HepG2 (cell line): ENCODE data around the gene CSNK1G1. TPM values are rescaled to one million over a fixed set of nuclear protein-coding genes. Genes with fewer than 3 reads are reported as not detected.

Experiments used
- CSRNP2 ChIP-seq: sonication (generic); formaldehyde crosslinking; conservative IDR thresholded peaks from 2 replicates; pipeline ENCODE4 v1.8.0; 2022; ENCODE audit warnings: low read depth, missing genetic modification reagents
- HIC2 ChIP-seq: sonication (generic); formaldehyde crosslinking; IDR thresholded peaks from 2 replicates; pipeline ENCODE4 v1.9.0; 2022; ENCODE audit warnings: low read depth, missing genetic modification reagents
- HOXA5 ChIP-seq: sonication (generic); formaldehyde crosslinking; IDR thresholded peaks from 2 replicates; pipeline ENCODE4 v1.4.0; 2020; ENCODE audit warnings: missing genetic modification reagents
- KDM4B ChIP-seq: sonication (generic); formaldehyde crosslinking; IDR thresholded peaks from 2 replicates; pipeline ENCODE4 v1.4.0; 2020; ENCODE audit warnings: missing genetic modification reagents
- NPAS2 ChIP-seq: sonication (generic); formaldehyde crosslinking; IDR thresholded peaks from 2 replicates; pipeline ENCODE4 v1.8.0; 2022; ENCODE audit warnings: mild to moderate bottlenecking, missing genetic modification reagents, borderline replicate concordance
- NR2F6 ChIP-seq, 2 experiments: IDR thresholded peaks; 2 replicates each; pipeline ENCODE4 v1.6.1; 2016; ENCODE audit warnings: antibody characterized with exemption in 1 of 2, mild to moderate bottlenecking in 1 of 2
- NR3C1 ChIP-seq: sonication (generic); formaldehyde crosslinking; IDR thresholded peaks from 2 replicates; pipeline ENCODE4 v1.4.0; 2020; ENCODE audit warnings: missing genetic modification reagents
- RFX5 ChIP-seq: IDR thresholded peaks from 2 replicates; pipeline ENCODE4 v1.6.1; 2011; ENCODE audit warnings: low read depth, low read length, improper control_type of control experiment
- YEATS2 ChIP-seq: sonication (generic); formaldehyde crosslinking; IDR thresholded peaks from 2 replicates; pipeline ENCODE4 v1.4.0; 2020; ENCODE audit warnings: missing genetic modification reagents, borderline replicate concordance
- ZFYVE20 ChIP-seq: sonication (generic); formaldehyde crosslinking; IDR thresholded peaks from 2 replicates; pipeline ENCODE4 v1.8.0; 2023; ENCODE audit warnings: low read depth, mild to moderate bottlenecking, moderate library complexity, missing genetic modification reagents, borderline replicate concordance
- ZNF138 ChIP-seq: sonication (generic); formaldehyde crosslinking; IDR thresholded peaks from 2 replicates; pipeline ENCODE4 v1.5.0; 2020; ENCODE audit warnings: mild to moderate bottlenecking, low read depth, missing genetic modification reagents
- ZNF24 ChIP-seq: fragments of 450-650 bp; IDR thresholded peaks from 2 replicates; pipeline ENCODE4 v1.6.1; 2017; ENCODE audit warnings: antibody characterized with exemption, mild to moderate bottlenecking
- ZNF350 ChIP-seq: sonication (generic); formaldehyde crosslinking; IDR thresholded peaks from 2 replicates; pipeline ENCODE4 v1.4.0; 2020; ENCODE audit warnings: mild to moderate bottlenecking, low read depth, missing genetic modification reagents, borderline replicate concordance
- ZNF44 ChIP-seq: sonication (generic); formaldehyde crosslinking; IDR thresholded peaks from 2 replicates; pipeline ENCODE4 v1.5.1; 2020; ENCODE audit warnings: mild to moderate bottlenecking, missing genetic modification reagents
- ZNF562 ChIP-seq: sonication (generic); formaldehyde crosslinking; IDR thresholded peaks from 2 replicates; pipeline ENCODE4 v1.8.0; 2022; ENCODE audit warnings: missing genetic modification reagents, borderline replicate concordance
- polyA plus RNA-seq, 8 experiments: library from polyadenylated mRNA; depleted of rRNA in 3 of 8; stranded (reverse) in 7 of 8; unstranded in 1 of 8; fragments of >200 nt; fragmentation: Illumina TruSeq in 4 of 8; extraction: Trizol in 4 of 8; gene quantifications; 2 replicates each; pipeline versions ENCODE4 v1.2.1 to v1.2.3, GENCODE V29; 2011 to 2016; ENCODE audit warnings: low read depth in 4 of 8, missing spikeins in 1 of 8, mixed read lengths in 1 of 8; ENCODE audit not compliant: insufficient read depth in 1 of 8
- total RNA-seq, 5 experiments: library from RNA; depleted of rRNA; stranded (reverse); fragments of >200 nt; fragmentation: Illumina TruSeq; extraction: Trizol; gene quantifications; 2 replicates each; pipeline ENCODE4 v1.2.3, GENCODE V29; 2016; ENCODE audit warnings: low read depth in 1 of 5
- TF ChIP-seq, protein P1 (sequence below): sonication (generic); IDR thresholded peaks from 2 replicates; pipeline ENCODE4 v1.6.1; 2016; ENCODE audit warnings: low read depth, borderline replicate concordance
- TF ChIP-seq, protein P2 (sequence below): sonication (generic); formaldehyde crosslinking; IDR thresholded peaks from 2 replicates; pipeline ENCODE4 v1.5.0; 2020; ENCODE audit warnings: mild to moderate bottlenecking, missing genetic modification reagents
- TF ChIP-seq, protein P3 (sequence below): sonication (generic); formaldehyde crosslinking; IDR thresholded peaks from 2 replicates; pipeline ENCODE4 v1.9.0; 2021; ENCODE audit warnings: missing genetic modification reagents, mild to moderate bottlenecking, borderline replicate concordance

The CSNK1G1 gene
- total and polyA plus RNA-seq, 2 of the 13 experiments (the other 11 are each of a cell fraction or from before 2014, with no cell fraction given), result 8.5 to 12.6 TPM

DNA sequence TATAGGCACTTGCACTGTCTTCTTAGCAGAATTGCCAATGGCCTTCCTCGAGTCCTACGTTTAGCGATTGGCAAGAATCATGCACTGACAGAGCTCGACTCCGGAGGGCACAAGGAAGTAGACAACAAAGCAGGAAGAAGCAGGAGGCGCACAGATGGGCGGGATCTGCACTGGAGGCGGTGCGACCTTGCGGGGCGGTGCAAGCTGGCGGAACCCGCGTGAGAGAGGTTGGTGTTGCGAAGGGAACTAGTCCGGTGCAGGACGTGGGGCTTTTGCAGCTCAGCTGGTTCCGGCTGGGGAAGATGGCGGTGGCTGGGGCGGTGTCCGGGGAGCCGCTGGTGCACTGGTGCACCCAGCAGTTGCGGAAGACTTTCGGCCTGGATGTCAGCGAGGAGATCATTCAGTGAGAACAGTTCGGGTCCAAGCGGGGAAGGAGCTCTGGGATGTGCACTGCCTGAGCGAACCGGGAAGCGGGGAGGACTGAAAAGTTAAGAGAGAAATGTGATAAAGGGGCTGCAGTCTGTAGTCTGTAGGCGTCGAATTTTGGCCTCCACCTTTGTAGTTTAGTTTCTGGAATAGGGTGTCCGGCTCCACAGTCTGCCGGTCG lies 31.7 kb upstream of the CSNK1G1 start, which contains the start of gene TRIP4 (continued):
- TF ChIP-seq ZNF44 (CRISPR knock-in tag) (peak; percentile 95; the same call in 1 of the 2 replicates), ZNF24 (peak; percentile 47; the same call in 1 of the 2 replicates), ZFYVE20 (CRISPR knock-in tag) (no peak), ZNF350 (CRISPR knock-in tag) (peak; percentile 96), CSRNP2 (CRISPR knock-in tag) (no peak), KDM4B (CRISPR knock-in tag) (peak; percentile 94), NPAS2 (CRISPR knock-in tag) (no peak), RFX5 (peak; percentile 64; the same call in 1 of the 2 replicates), ZNF138 (peak; percentile 86; the same call in 1 of the 2 replicates), NR2F6 (IDR thresholded peaks at IDR 0.05) (peak; percentile 62; the same call in 1 of the 2 replicates), NR2F6 (CRISPR knock-in tag; IDR thresholded peaks at IDR 0.05) (peak; percentile 81), NR3C1 (CRISPR knock-in tag) (no peak), HIC2 (CRISPR knock-in tag) (peak; percentile 47; the same call in 1 of the 2 replicates), HOXA5 (CRISPR knock-in tag) (peak; percentile 99), ZNF562 (CRISPR knock-in tag) (no peak; the same call in 1 of the 2 replicates), YEATS2 (peak; percentile 97)
- TF ChIP-seq, protein P1, sequence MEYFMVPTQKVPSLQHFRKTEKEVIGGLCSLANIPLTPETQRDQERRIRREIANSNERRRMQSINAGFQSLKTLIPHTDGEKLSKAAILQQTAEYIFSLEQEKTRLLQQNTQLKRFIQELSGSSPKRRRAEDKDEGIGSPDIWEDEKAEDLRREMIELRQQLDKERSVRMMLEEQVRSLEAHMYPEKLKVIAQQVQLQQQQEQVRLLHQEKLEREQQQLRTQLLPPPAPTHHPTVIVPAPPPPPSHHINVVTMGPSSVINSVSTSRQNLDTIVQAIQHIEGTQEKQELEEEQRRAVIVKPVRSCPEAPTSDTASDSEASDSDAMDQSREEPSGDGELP, result peak; percentile 100
- TF ChIP-seq, protein P2, sequence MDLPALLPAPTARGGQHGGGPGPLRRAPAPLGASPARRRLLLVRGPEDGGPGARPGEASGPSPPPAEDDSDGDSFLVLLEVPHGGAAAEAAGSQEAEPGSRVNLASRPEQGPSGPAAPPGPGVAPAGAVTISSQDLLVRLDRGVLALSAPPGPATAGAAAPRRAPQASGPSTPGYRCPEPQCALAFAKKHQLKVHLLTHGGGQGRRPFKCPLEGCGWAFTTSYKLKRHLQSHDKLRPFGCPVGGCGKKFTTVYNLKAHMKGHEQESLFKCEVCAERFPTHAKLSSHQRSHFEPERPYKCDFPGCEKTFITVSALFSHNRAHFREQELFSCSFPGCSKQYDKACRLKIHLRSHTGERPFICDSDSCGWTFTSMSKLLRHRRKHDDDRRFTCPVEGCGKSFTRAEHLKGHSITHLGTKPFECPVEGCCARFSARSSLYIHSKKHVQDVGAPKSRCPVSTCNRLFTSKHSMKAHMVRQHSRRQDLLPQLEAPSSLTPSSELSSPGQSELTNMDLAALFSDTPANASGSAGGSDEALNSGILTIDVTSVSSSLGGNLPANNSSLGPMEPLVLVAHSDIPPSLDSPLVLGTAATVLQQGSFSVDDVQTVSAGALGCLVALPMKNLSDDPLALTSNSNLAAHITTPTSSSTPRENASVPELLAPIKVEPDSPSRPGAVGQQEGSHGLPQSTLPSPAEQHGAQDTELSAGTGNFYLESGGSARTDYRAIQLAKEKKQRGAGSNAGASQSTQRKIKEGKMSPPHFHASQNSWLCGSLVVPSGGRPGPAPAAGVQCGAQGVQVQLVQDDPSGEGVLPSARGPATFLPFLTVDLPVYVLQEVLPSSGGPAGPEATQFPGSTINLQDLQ (CRISPR knock-in tag), result peak; percentile 85; the same call in 1 of the 2 replicates
- TF ChIP-seq, protein P3, sequence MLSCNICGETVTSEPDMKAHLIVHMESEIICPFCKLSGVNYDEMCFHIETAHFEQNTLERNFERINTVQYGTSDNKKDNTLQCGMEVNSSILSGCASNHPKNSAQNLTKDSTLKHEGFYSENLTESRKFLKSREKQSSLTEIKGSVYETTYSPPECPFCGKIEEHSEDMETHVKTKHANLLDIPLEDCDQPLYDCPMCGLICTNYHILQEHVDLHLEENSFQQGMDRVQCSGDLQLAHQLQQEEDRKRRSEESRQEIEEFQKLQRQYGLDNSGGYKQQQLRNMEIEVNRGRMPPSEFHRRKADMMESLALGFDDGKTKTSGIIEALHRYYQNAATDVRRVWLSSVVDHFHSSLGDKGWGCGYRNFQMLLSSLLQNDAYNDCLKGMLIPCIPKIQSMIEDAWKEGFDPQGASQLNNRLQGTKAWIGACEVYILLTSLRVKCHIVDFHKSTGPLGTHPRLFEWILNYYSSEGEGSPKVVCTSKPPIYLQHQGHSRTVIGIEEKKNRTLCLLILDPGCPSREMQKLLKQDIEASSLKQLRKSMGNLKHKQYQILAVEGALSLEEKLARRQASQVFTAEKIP (CRISPR knock-in tag), result no peak
